Measurements from ENCODE around the gene NUP43.
A peak's percentile ranks its signal among the peaks of the same experiment; 100 is the strongest.

Gene NUP43

GRCh38 chr6:149728499-149729234 lies 17.7 kb downstream of the NUP43 start:
- DNase-seq (ENCODE audit: extremely low spot score): no peak
- POLR2A ChIA-PET: no interaction called here
- CTCF ChIA-PET: interaction anchor here (1.7 kb wide), 1 partner anchor 10 kb away, joined by 5 read pairs; no protein-coding TSS in a partner anchor
- no peak for TF ChIP-seq CTCF (IDR thresholded peaks at IDR 0.05; ENCODE audit: control extremely low read depth, extremely low read depth, low read depth, missing control alignments)

DNA sequence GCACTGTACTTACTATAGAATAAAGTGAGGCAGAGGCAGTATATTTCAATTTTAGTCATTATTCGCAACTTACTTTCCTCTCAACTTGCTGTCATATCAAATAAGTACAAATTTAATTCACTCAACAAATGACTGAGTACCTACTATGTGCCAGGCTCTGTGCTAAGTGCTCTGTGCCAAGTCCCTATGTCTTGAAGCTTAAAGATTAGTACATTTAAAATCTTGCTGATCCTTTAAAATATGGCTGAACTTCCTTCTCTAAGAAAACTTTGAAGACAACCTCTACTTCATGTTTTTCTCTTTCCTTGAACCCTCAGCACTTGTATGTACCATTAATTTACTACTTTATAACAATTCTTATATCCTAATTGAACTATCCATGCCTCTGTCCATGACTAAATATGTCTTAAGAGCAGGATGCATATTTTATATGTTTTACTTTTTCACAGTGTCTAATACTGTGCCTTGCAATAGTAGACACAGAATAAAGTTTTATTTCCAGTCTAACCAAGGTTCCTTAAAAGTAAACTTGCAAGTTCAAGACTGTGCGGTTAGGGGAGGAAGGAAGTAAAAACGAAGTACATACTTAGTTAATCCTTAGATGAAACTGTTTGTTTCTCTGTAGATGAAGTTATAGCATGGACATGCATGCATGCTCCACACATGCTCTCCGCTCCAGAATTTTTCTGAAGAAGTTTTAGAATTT lies 18.4 kb downstream of the NUP43 start:
- no peak for TF ChIP-seq CTCF (IDR thresholded peaks at IDR 0.05; ENCODE audit: control extremely low read depth, extremely low read depth, low read depth, missing control alignments)
- DNase-seq (ENCODE audit: extremely low spot score): no peak
- ChIA-PET CTCF (interaction anchor here (1.7 to 1.9 kb wide), 2 partner anchors 9 to 11 kb away, joined by 5 read pairs; no protein-coding TSS in a partner anchor), POLR2A (no interaction called here)

DNA sequence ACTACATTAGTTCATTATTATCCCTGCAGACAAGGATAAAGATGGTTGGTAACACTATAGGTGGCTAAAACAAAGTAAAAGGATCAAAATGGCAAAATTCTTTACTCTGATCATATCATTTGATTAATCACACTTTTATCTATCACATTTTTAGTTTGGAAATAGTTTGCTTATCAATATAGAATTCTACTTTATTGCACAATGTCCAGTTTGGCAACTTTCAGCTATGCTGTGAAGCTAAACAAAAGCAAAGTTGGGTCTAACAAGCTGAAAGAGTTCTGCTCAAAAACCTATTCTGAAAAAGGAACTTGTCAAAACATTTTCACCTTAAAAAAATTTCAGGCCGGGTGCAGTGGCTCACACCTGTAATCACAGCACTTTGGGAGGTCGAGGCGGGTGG lies 20.5 kb downstream of the NUP43 start:
- ChIA-PET CTCF (interaction anchor here (1.2 to 1.9 kb wide), 2 partner anchors 13 to 19 kb away, joined by 4 to 5 read pairs; no protein-coding TSS in a partner anchor), POLR2A (no interaction called here)

DNA sequence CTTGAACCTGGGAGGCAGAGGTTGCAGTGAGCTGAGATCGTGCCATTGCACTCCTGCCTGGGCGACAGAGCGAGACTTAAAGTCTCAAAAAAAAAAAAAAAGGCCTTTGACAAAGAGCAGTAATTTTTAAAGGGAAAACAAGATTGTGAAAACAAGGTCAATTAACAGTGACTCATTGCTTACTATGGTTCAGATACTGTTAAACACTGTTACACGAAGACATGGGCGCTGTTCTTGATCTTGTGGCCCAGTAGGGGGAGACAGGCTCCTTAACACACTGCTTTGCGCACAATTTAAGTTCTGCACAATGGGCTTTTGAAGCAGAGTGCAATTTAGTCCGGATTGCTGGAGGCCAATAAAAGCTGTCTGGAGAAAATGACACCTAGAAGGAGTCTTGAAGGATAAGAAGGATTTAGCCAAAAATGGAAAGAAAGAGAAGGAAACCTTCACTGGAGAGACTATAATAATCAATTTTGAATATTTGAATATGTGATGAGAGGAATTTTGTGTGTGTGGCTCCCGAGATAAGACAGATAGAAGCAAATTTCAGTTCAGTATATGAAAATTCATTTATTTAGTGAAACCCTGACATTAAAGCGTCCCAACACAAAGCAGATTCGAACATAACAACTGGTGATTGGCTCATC lies 22.4 kb downstream of the NUP43 start:
- peak; percentile 76 for TF ChIP-seq CTCF (IDR thresholded peaks at IDR 0.05; ENCODE audit: control extremely low read depth, extremely low read depth, low read depth, missing control alignments)
- peak; percentile 28 for DNase-seq (ENCODE audit: extremely low spot score)
- POLR2A ChIA-PET: no interaction called here
- CTCF ChIA-PET: interaction anchor here (1.1 to 2.8 kb wide), 3 partner anchors 12 to 99 kb away, joined by 3 to 7 read pairs (median 3); no protein-coding TSS in a partner anchor

More for the DNA sequence above, 20.5 kb downstream of the NUP43 start:
- no peak for TF ChIP-seq CTCF (IDR thresholded peaks at IDR 0.05; ENCODE audit: control extremely low read depth, extremely low read depth, low read depth, missing control alignments)
- no peak for DNase-seq (ENCODE audit: extremely low spot score)

DNA sequence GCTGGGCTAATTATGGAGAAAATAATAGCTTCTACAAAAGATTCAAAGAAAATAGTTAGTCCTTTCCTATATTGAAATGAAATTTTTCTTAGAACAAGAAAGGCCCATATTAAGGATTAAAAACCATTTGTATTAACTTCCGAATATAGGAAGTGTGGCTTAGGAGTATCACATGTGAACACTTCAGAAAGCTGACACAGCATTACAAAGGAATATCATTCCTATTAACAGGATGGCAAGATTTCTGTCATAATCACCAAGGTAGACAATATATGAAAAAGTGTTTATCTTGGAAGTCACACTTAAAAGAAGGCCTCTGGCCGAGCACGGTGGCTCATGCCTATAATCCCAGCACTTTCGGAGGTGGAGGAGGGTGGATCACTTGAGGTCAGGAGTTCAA lies 23.1 kb downstream of the NUP43 start:
- CTCF ChIA-PET: interaction anchor here (1.1 to 2.8 kb wide), 4 partner anchors 13 to 100 kb away, joined by 3 to 7 read pairs (median 3); no protein-coding TSS in a partner anchor
- no peak for TF ChIP-seq CTCF (IDR thresholded peaks at IDR 0.05; ENCODE audit: control extremely low read depth, extremely low read depth, low read depth, missing control alignments)
- POLR2A ChIA-PET: no interaction called here
- DNase-seq (ENCODE audit: extremely low spot score): no peak

- ChIA-PET POLR2A (no interaction called here), CTCF (interaction anchor here (1.1 to 1.4 kb wide), 2 partner anchors 9 to 174 kb away, joined by 3 to 5 read pairs; partner anchors contain the start of gene PPIL4)
- DNase-seq (ENCODE audit: extremely low spot score): no peak
- no peak for TF ChIP-seq CTCF (IDR thresholded peaks at IDR 0.05; ENCODE audit: control extremely low read depth, extremely low read depth, low read depth, missing control alignments)
These were observed 26.8 kb downstream of the NUP43 start for GRCh38 chr6:149719531-149719930.

Data from GM10248 (cell line).